PC-3 (cell line): ENCODE measurements around the gene VDR. TPM values are rescaled to one million over a fixed set of nuclear protein-coding genes. Genes with fewer than 3 reads are reported as not detected.

Experiments
- ATAC-seq: fragments of 200-7000 bp; cut with Tn5 transposase; 2 replicates; pipeline ENCODE4 v1.9.1; 2020; ENCODE audit warnings: mild to moderate bottlenecking, moderate library complexity
- BruUV-seq: library from RNA; stranded (reverse); fragments of 400-500 nt; replicated peaks from 2 replicates; lab custom pipeline; 2021; lab: Mats Ljungman, UMichigan
- CTCF ChIA-PET: fragments of 300-600 bp; sonication (Branson Sonifier 250); formaldehyde crosslinking; loops from one replicate; lab custom pipeline; 2022; ENCODE audit warnings: antibody characterized with exemption; lab: Charles Lee
- POLR2A ChIA-PET: fragments of 300-600 bp; sonication (Branson Sonifier 250); formaldehyde crosslinking; loops from one replicate; lab custom pipeline; 2022; ENCODE audit warnings: antibody characterized with exemption; ENCODE audit not compliant: unreplicated experiment; lab: Charles Lee
- DNase-seq: peaks from one replicate; pipeline ENCODE4 v3.0.0-alpha.2; 2015
- H2AFZ ChIP-seq: fragments of 300-600 bp; sonication (generic); 2 replicates; pipeline ENCODE4 v1.6.0; 2016; ENCODE audit warnings: antibody characterized with exemption, low read length
- H3F3A ChIP-seq: fragments of 300-600 bp; sonication (generic); one replicate; pipeline ENCODE4 v1.6.0; 2017; ENCODE audit warnings: antibody characterized with exemption, low read length, control low read depth, mild to moderate bottlenecking; ENCODE audit not compliant: unreplicated experiment
- H3K27ac ChIP-seq: fragments of 300-600 bp; sonication (generic); 2 replicates; pipeline ENCODE4 v1.5.1; 2016; ENCODE audit warnings: mild to moderate bottlenecking, low read length
- H3K27me3 ChIP-seq: fragments of 300-600 bp; sonication (generic); 2 replicates; pipeline ENCODE4 v1.6.1; 2016; ENCODE audit warnings: low read length, mixed read lengths
- H3K36me3 ChIP-seq: fragments of 300-600 bp; sonication (generic); 2 replicates; pipeline ENCODE4 v1.6.1; 2016; ENCODE audit warnings: low read depth, mixed run types, low read length, mixed read lengths
- H3K4me1 ChIP-seq: fragments of 300-600 bp; sonication (generic); 2 replicates; pipeline ENCODE4 v1.5.1; 2016; ENCODE audit warnings: low read length; ENCODE audit not compliant: insufficient read depth
- H3K4me2 ChIP-seq: fragments of 300-600 bp; sonication (generic); 2 replicates; pipeline ENCODE4 v1.6.0; 2016; ENCODE audit warnings: low read length
- H3K4me3 ChIP-seq: fragments of 300-600 bp; sonication (generic); 2 replicates; pipeline ENCODE4 v1.5.1; 2016; ENCODE audit warnings: mild to moderate bottlenecking, low read length, mixed read lengths
- H3K79me2 ChIP-seq: fragments of 300-600 bp; sonication (generic); 2 replicates; pipeline ENCODE4 v1.6.1; 2017; ENCODE audit warnings: low read length, mixed read lengths
- H3K9ac ChIP-seq: fragments of 300-600 bp; sonication (generic); 2 replicates; pipeline ENCODE4 v1.6.0; 2016; ENCODE audit warnings: mild to moderate bottlenecking, low read length
- H3K9me2 ChIP-seq: fragments of 300-600 bp; sonication (generic); replicated peaks from 2 replicates; pipeline ENCODE4 v1.6.1; 2016; ENCODE audit warnings: mixed run types, low read length, mixed read lengths
- H3K9me3 ChIP-seq: fragments of 300-600 bp; sonication (generic); 2 replicates; pipeline ENCODE4 v1.6.1; 2016; ENCODE audit warnings: low read length, mixed read lengths
- H4K20me1 ChIP-seq: fragments of 300-600 bp; sonication (generic); 2 replicates; pipeline ENCODE4 v1.6.1; 2016; ENCODE audit warnings: low read length, mixed read lengths
- EZH2 ChIP-seq: fragments of 300-600 bp; sonication (generic); IDR thresholded peaks from one replicate; pipeline ENCODE4 v1.6.1; 2017; ENCODE audit warnings: antibody characterized with exemption, mild to moderate bottlenecking, low read length; ENCODE audit not compliant: unreplicated experiment
- EZH2phosphoT487 ChIP-seq: fragments of 300-600 bp; sonication (generic); IDR thresholded peaks from 2 replicates; pipeline ENCODE4 v1.6.1; 2018; ENCODE audit warnings: mild to moderate bottlenecking, antibody characterized with exemption, low read length, borderline replicate concordance
- intact Hi-C: fragments of 100-400 bp; cut with micrococcal nuclease; formaldehyde crosslinking; loops from 2 replicates; pipeline ENCODE4 v1.9.0; 2023
- total RNA-seq: library from RNA; depleted of rRNA; stranded (reverse); fragments of >200 nt; gene quantifications from 2 replicates; pipeline ENCODE4 v1.2.3, GENCODE V29; 2014
- TF ChIP-seq, protein P1 (sequence below): fragments of 300-600 bp; sonication (generic); conservative IDR thresholded peaks from 2 replicates; pipeline ENCODE4 v1.5.1; 2017; ENCODE audit warnings: antibody characterized with exemption, low read depth, mild to moderate bottlenecking, low read length

Gene VDR
- total RNA-seq, 1 experiment from 2014 or later: 19.9 TPM

DNA sequence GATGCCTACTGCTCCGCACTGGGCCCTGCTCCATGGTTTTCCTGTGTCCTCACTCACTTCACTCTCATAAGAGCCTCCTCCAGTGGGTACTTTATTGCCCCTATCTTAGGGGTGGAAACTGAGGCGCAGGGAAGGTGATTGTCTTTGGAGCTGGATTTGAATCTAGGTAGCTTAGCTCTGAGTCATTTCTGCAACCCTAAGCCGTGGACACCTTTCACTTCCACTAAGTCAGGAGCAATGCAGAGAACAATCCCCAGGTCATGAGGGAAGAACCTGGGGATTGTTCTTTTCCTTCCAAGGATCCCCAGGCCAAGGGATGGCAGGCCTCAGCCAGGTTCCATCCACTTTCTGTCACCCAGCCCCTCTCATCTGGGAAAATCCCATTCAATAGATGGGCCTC is 20.3 kb downstream of the VDR start:
- Histone ChIP-seq H3K36me3 (0 out of 2 replicates have a peak, but pooled peaks cover 3% of the 10 kb centered on the region), H3K4me2 (no peak overlapping the region), H3K9ac (no peak overlapping the region), H2AFZ (no peak overlapping the region), H3K4me1 (peaks cover 8% of the 10 kb centered on the region), H3F3A (no peaks in the 10 kb centered on the region), H3K9me3 (no peaks in the 10 kb centered on the region), H3K27me3 (no peaks in the 10 kb centered on the region), H3K9me2 (no peaks in the 10 kb centered on the region), H3K4me3 (no peak overlapping the region), H3K27ac (no peak overlapping the region), H4K20me1 (no peaks in the 10 kb centered on the region), H3K79me2 (0 out of 2 replicates have a peak, but pooled peaks cover 6% of the 10 kb centered on the region)
- ATAC-seq (no peak), DNase-seq (no peak)
- no TSS peak for BruUV-seq
- intact Hi-C loops: no loop called here
- ChIA-PET POLR2A (no interaction called here), CTCF (no interaction called here)
- TF ChIP-seq, protein P1, sequence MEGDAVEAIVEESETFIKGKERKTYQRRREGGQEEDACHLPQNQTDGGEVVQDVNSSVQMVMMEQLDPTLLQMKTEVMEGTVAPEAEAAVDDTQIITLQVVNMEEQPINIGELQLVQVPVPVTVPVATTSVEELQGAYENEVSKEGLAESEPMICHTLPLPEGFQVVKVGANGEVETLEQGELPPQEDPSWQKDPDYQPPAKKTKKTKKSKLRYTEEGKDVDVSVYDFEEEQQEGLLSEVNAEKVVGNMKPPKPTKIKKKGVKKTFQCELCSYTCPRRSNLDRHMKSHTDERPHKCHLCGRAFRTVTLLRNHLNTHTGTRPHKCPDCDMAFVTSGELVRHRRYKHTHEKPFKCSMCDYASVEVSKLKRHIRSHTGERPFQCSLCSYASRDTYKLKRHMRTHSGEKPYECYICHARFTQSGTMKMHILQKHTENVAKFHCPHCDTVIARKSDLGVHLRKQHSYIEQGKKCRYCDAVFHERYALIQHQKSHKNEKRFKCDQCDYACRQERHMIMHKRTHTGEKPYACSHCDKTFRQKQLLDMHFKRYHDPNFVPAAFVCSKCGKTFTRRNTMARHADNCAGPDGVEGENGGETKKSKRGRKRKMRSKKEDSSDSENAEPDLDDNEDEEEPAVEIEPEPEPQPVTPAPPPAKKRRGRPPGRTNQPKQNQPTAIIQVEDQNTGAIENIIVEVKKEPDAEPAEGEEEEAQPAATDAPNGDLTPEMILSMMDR: no peak
- no peak for TF ChIP-seq EZH2
- TF ChIP-seq EZH2phosphoT487: no peak

DNA sequence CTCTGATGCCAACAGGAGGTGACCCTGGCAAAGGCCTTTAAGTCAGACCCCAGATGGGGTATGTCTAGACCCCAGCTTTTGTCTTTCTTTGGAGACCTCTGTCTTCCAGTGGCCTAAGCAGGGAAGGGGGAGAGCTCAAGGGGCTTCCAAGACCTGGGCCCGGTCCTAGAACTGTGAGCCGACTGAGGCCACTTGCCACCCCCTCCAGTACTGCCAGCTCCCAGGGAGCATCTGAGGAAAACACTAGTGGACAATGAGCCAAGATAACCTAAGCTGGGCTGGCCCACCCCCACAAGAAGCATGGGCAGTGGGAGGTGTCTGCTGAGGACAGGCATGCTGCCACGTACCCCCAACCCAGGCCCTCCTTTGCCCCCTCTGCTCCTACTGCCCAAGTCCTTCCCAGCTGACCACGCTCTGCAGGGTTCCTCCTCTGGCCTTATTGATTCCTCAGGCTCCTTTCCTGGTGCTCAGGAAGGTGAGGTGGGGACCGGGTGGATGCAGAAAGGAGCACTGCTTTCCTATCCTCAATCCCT is 21.1 kb downstream of the VDR start:
- POLR2A ChIA-PET: no interaction called here
- no peak overlapping the region for H3K4me2 ChIP-seq
- H3K27me3 ChIP-seq: no peaks in the 10 kb centered on the region
- H3K4me1 ChIP-seq: peaks cover 8% of the 10 kb centered on the region
- H3F3A ChIP-seq: no peaks in the 10 kb centered on the region
- TF ChIP-seq EZH2 (no peak), EZH2phosphoT487 (no peak)
- TF ChIP-seq, protein P1: no peak
- H3K4me3 ChIP-seq: no peak overlapping the region
- no peak overlapping the region for H3K9ac ChIP-seq
- H3K79me2 ChIP-seq: 0 out of 2 replicates have a peak, but pooled peaks cover 6% of the 10 kb centered on the region
- ATAC-seq: no peak
- H2AFZ ChIP-seq: no peak overlapping the region
- H3K27ac ChIP-seq: no peak overlapping the region
- no peaks in the 10 kb centered on the region for H3K9me2 ChIP-seq
- CTCF ChIA-PET: interaction anchor here (0.6 kb wide), 1 partner anchor 45 kb away, joined by 3 read pairs; no protein-coding TSS in a partner anchor
- intact Hi-C loops: no loop called here
- BruUV-seq: no TSS peak
- no peaks in the 10 kb centered on the region for H4K20me1 ChIP-seq
- no peaks in the 10 kb centered on the region for H3K9me3 ChIP-seq
- no peak for DNase-seq
- H3K36me3 ChIP-seq: peaks cover 5% of the 10 kb centered on the region; the same call in 1 of the 2 replicates
